OCI-LY7 (cell line): ENCODE measurements around the gene SLC25A26.

Experiments used
- CTCF ChIP-seq: fragments of 200-600 bp; sonication (generic); conservative IDR thresholded peaks from 2 replicates; pipeline ENCODE4 v1.5.1; 2014; ENCODE audit warnings: mild to moderate bottlenecking, antibody characterized with exemption, low read length, moderate library complexity, mixed read lengths
- EZH2phosphoT487 ChIP-seq: fragments of 200-600 bp; sonication (generic); IDR thresholded peaks from 2 replicates; pipeline ENCODE4 v1.6.1; 2018; ENCODE audit warnings: low read depth, borderline replicate concordance, mild to moderate bottlenecking, mixed run types, antibody characterized with exemption, low read length, moderate library complexity, mixed read lengths

GRCh38 chr3:66416556-66417304 is 195.9 kb downstream of the SLC25A26 start:
- TF ChIP-seq CTCF (no peak), EZH2phosphoT487 (no peak)
